GM10266 (cell line): ENCODE results near the gene PLXNA4.

Experiments
- DNase-seq: peaks from one replicate; pipeline ENCODE4 v3.0.0; 2012; ENCODE audit errors: extremely low spot score
- CTCF ChIP-seq: IDR thresholded peaks from 2 replicates; pipeline ENCODE4 v1.5.1; 2012; ENCODE audit warnings: mild to moderate bottlenecking, low read depth; ENCODE audit not compliant: control insufficient read depth, insufficient read depth; ENCODE audit errors: missing control alignments

Gene PLXNA4

GRCh38 chr7:132326878-132327589 is 249.2 kb downstream of the PLXNA4 start:
- TF ChIP-seq CTCF = no peak
- DNase-seq = no peak

- TF ChIP-seq CTCF = no peak
- no peak for DNase-seq
These were observed 253.3 kb downstream of the PLXNA4 start for GRCh38 chr7:132322970-132323369.

GRCh38 chr7:132321387-132321786 is 254.9 kb downstream of the PLXNA4 start:
- no peak for TF ChIP-seq CTCF
- no peak for DNase-seq

- no peak for TF ChIP-seq CTCF
These were observed 256.8 kb downstream of the PLXNA4 start for GRCh38 chr7:132319481-132319880.

GRCh38 chr7:132318352-132319318 is 257.6 kb downstream of the PLXNA4 start:
- TF ChIP-seq CTCF = peak; percentile 93
- peak; percentile 76 for DNase-seq

More at GRCh38 chr7:132319481-132319880, 256.8 kb downstream of the PLXNA4 start:
- DNase-seq = no peak

GRCh38 chr7:132317701-132318351 is 258.4 kb downstream of the PLXNA4 start:
- no peak for TF ChIP-seq CTCF
- DNase-seq = no peak

GRCh38 chr7:132312531-132313055 is 263.7 kb downstream of the PLXNA4 start:
- DNase-seq = no peak
- TF ChIP-seq CTCF = no peak
